ENCODE results near the gene CPT1A. TPM values are rescaled to one million over a fixed set of nuclear protein-coding genes. Genes with fewer than 3 reads are reported as not detected.
A peak's percentile ranks its signal among the peaks of the same experiment; 100 is the strongest.

Gene CPT1A
- total RNA-seq, 1 donor from 2014 or later, result 0.54 TPM

DNA sequence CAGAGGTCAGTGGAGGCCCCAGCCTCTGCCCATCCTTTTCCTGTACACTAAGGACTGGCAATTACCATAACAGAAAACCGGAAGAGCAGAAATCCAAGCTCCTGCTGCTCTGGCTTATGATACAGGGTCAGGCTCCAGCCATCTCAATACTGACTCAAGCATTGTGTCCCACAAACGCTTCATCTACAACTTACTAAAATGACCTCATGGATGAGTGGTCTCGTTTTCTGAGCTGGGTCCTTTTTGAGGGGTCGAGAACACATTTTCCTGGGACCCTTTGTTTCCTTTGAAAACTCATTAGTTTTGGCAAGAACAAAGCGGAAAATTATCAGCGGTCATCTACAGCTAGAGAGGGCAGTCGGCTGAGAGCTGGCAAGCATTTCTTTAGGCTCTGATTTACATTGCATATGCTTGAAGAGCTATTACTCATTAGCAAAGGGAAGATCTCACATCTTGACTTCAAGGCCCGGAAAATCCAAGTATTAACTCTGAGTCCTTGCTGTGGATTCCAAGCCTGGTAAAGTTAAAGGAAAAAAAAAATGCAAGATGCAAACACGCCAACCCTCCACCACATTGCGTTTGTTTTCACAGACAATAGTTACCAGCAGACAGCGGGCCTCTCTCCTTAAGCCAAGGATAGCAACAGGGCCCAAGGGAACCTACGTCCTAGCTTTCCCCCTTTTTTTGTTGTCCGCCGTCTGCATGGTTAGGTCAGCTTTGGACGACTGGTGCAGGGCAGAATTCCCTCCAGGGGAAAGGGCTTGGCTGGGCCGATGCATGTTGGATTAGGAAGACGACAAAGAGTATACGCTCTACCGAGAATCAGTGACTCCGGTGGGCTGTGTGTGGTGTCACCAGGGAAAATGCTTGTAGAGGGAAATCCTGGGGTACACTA lies 92.2 kb downstream of the CPT1A start:
- TF ChIP-seq, protein P1, sequence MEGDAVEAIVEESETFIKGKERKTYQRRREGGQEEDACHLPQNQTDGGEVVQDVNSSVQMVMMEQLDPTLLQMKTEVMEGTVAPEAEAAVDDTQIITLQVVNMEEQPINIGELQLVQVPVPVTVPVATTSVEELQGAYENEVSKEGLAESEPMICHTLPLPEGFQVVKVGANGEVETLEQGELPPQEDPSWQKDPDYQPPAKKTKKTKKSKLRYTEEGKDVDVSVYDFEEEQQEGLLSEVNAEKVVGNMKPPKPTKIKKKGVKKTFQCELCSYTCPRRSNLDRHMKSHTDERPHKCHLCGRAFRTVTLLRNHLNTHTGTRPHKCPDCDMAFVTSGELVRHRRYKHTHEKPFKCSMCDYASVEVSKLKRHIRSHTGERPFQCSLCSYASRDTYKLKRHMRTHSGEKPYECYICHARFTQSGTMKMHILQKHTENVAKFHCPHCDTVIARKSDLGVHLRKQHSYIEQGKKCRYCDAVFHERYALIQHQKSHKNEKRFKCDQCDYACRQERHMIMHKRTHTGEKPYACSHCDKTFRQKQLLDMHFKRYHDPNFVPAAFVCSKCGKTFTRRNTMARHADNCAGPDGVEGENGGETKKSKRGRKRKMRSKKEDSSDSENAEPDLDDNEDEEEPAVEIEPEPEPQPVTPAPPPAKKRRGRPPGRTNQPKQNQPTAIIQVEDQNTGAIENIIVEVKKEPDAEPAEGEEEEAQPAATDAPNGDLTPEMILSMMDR (conservative IDR thresholded peaks at IDR 0.05), result no peak
- H3K4me3 Mint-ChIP-seq, result peak overlapping the region; percentile 82
- H3K27me3 Mint-ChIP-seq (ENCODE audit: low read depth), result peaks cover 12% of the 10 kb centered on the region
- H3K27ac Mint-ChIP-seq (ENCODE audit: unreplicated experiment), result peak overlapping the region; percentile 2
- peaks cover 27% of the 10 kb centered on the region for H3K4me1 Mint-ChIP-seq
- DNase-seq (ENCODE audit: low read depth, low spot score), result peak; percentile 16
- no peaks in the 10 kb centered on the region for H3K36me3 Mint-ChIP-seq (ENCODE audit: low read depth)
- H3K9me3 Mint-ChIP-seq, result no peaks in the 10 kb centered on the region

DNA sequence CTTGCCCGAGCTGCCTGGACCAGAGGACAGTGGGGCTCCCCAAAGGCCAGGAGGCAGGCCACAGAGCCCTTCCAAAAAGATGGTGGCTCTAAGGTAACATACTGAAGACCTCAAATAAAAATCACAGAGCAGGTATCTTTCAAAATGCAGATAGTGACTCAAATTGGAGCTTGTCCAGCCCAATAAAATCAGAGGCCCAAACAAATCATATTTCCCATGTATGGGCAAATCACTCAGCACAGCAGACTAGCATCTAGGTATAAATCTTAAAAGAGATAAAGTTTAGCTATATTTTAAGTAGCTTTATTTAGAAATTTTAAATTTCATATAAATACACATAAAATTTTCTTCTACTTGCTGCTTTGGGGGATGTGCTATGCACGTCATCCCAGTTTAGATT lies 93.7 kb downstream of the CPT1A start:
- DNase-seq (ENCODE audit: low read depth, low spot score), result no peak
- Mint-ChIP-seq H3K4me1 (peaks cover 27% of the 10 kb centered on the region), H3K36me3 (ENCODE audit: low read depth) (no peaks in the 10 kb centered on the region), H3K9me3 (no peaks in the 10 kb centered on the region), H3K27me3 (ENCODE audit: low read depth) (peaks cover 8% of the 10 kb centered on the region), H3K4me3 (no peak overlapping the region), H3K27ac (ENCODE audit: unreplicated experiment) (no peak overlapping the region)
- TF ChIP-seq, protein P1 (conservative IDR thresholded peaks at IDR 0.05), result no peak

DNA sequence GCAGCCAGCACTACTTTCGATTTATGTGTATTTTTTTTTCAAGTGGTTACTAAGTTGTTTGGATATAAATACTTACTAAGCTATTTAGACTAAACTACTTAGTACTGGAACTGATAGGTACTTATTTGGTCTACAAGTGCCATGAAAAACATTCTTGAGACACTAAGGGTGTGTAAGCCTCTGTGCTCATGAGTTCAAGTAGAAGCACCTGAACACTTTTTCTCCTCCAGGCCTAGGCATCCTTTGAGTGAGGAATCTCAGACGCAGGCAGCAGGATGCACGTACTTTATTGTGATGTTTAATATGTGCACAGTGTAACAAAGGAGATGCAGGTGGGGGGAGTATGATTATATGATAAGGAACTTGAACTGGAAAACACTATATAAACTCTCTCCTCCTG lies 98.2 kb downstream of the CPT1A start:
- Mint-ChIP-seq H3K4me3 (no peak overlapping the region), H3K4me1 (peaks cover 17% of the 10 kb centered on the region), H3K27me3 (ENCODE audit: low read depth) (no peaks in the 10 kb centered on the region), H3K27ac (ENCODE audit: unreplicated experiment) (no peak overlapping the region), H3K9me3 (no peaks in the 10 kb centered on the region), H3K36me3 (ENCODE audit: low read depth) (no peaks in the 10 kb centered on the region)
- no peak for DNase-seq (ENCODE audit: low read depth, low spot score)
- TF ChIP-seq, protein P1 (conservative IDR thresholded peaks at IDR 0.05), result no peak

DNA sequence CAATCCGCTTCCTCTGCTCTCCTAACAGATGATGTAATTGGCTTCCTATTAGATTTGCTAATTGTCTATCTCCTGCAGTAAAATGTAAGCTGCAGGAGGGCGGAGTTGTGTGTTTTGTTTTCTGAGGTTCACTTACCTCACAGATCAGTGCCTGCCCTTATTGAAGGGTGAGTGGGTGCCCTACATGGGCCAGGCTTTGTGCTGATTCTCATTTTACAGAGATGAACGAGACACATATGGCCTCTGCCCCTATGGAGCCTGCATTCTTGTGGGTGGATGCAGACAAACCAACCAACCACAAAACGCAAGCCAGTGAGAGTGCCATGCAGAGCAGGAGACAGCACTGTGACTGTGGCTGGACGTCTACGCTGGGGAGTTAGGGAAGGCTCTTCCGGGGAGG lies 100.3 kb downstream of the CPT1A start:
- Mint-ChIP-seq H3K27ac (ENCODE audit: unreplicated experiment) (no peak overlapping the region), H3K4me1 (peaks cover 7% of the 10 kb centered on the region), H3K36me3 (ENCODE audit: low read depth) (no peaks in the 10 kb centered on the region), H3K4me3 (no peak overlapping the region), H3K27me3 (ENCODE audit: low read depth) (no peaks in the 10 kb centered on the region), H3K9me3 (no peaks in the 10 kb centered on the region)
- TF ChIP-seq, protein P1 (conservative IDR thresholded peaks at IDR 0.05), result no peak
- DNase-seq (ENCODE audit: low read depth, low spot score), result no peak

DNA sequence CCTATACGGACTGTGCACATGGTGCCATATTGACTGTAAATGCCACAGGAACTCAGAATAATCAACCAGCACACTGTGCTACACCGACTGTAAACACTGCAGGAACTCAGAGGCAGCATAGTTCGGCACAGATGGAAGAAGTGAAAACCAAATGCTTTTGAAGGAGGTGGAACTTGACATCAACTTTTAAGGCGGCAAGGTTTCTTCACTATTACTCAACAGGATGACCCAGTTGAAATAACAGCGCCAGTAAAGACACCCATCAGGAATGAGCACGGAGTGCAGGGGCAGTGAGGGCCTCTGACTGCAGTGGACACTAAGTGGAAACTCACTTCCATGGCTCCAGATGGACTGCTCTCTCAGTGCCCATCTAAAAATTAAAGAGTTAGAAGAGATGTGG lies 106.1 kb downstream of the CPT1A start:
- Mint-ChIP-seq H3K36me3 (ENCODE audit: low read depth) (no peaks in the 10 kb centered on the region), H3K27me3 (ENCODE audit: low read depth) (no peaks in the 10 kb centered on the region), H3K27ac (ENCODE audit: unreplicated experiment) (no peak overlapping the region), H3K9me3 (no peaks in the 10 kb centered on the region), H3K4me3 (no peak overlapping the region), H3K4me1 (no peaks in the 10 kb centered on the region)
- DNase-seq (ENCODE audit: low read depth, low spot score), result no peak
- TF ChIP-seq, protein P1 (conservative IDR thresholded peaks at IDR 0.05), result no peak

Measured in neural crest cell (in vitro differentiated cells).